OCI-M2 (cell line): ENCODE measurements around the gene MIR17HG.

Experiments used
- DNase-seq: peaks from one replicate; lab custom pipeline; 2025; ENCODE audit not compliant: unreplicated experiment; lab: John Stamatoyannopoulos, UW

MIR17HG gene

DNA sequence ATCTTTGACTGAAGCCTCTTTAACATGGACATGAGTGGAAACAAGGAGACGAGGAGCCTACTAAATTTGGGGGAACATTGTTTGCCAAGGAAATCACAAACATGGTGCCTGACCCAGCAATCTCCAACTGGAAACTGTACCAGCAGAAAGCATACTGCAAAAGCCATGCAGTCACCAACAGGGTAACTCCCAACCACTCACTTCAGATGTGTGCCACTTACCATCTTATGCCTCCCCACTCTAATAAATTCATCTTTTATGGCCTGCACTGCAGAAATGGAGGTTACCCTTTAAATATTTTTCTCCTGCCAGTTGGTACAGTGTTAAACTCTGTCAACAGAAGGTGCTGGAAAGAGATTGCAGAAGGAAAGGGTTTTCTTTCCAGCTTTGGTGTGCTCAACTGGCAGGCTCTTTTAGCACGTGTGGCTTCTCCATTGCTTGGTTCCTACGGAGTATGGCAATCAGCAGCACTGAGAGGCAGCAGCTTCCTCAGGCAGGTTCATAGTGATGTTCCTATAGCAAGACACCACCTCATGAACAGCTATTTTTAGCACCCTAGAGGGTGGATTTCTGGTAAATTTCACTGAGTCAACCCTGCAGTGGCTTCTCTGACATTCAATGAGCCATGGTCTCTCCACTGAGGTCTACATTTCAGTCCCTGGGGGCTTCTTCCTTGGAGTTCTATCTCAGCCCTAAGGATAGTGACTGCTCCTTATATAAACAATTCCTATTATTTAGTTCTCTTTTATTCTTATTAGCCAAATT lies 21.4 kb downstream of the MIR17HG start:
- no peak for DNase-seq

DNA sequence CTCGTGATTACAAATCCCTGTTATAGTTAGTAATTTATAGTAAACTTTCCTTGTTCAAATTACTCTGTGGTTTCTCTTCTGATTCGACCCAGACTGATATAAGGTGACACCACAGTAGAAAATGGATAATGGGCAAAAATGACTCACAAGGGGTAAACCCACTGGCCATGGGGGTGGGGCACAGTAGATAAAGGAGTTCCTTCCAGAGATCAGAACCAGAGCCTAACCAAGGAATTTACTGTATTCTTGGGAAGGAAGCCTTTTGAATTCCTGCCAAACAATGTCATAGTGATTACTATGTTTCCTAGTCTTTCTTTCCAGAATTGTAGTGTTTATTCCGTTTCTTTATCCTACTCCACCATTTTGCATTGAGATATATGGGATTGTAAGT lies 21.9 kb downstream of the MIR17HG start:
- DNase-seq = no peak

DNA sequence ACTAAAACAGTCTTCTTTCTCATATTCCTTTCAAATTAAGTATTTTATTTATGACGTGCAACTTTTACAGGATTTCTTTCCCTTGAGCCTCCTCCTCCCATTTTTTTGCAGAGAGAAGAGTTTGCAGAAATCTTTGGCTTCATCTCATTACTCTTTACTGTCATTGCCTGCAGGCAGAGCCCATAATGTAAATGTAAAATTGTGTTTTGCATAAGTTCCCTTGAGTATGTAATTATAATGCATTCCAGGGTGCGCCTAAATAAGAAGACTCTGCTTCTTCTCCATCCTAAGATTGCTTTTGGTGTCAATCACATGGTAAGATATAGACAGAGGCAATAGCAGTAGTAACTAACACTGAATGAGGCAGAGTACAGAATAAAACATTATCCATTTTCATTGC lies 23.0 kb downstream of the MIR17HG start:
- DNase-seq = no peak

DNA sequence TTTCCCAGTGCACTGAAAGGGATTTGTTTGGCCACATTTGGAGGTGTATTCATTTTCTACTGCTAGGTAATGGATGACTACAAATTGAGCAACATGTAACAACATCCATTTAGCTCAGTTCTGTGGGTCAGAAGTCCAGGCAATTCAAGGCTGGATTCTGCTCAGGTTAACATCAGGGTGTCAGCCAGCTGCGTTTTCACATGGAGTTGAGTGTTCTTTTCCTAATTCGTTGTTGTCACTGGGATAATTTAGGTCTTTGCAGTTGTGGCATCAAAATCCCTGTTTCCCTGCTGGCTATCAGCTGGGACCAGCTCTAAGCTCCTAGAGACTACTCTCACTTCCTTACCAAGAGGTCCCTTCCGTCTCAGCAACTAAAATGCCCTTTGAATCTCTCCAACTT lies 25.4 kb downstream of the MIR17HG start:
- DNase-seq = no peak

DNA sequence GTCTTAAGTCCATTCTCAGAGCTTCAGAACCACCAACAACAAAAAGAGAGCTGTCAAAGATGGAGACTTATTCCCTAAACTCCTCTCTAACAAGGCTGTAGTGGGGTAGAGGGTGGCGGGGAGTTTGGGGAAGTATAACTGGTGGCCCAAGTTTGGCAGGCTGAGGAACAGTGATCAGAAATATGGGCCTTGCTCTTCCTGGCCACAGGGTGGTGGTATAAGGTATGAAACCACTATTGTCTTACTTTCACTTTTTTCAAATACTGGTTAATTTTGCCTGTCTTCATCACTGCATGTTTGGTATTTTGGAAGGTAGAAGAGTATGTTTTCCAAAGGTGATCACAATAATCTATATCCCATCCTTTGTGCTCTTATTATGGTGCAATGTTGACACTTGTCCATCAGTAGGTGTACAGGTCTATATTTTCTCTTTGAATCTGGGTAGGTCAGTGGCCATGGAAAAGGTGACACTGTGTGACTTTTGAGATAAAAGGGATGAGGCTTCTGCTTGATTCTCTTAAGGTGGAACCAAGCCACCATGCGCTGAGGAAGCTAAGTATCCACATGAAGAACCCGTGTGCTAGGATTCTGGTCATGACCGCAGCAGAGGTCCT lies 27.7 kb downstream of the MIR17HG start:
- DNase-seq = no peak

DNA sequence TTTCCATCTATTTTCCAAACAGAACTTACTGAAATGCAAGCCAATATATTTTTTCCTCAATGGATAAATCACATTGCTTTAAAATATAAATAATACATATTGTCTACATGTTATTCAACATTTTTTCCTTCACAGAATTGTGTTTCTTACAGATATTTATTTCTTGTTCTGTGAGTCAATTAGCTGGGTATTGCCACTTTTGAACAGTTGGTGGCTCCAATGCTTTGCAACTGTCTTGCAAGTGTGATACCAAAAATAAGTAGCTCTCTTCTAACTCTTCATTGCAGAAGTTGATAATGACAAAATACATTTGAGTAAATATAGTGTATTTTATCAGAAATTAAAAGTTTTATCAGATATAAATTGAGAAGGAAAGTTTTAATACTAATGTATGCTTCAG lies 33.9 kb downstream of the MIR17HG start:
- DNase-seq = no peak

DNA sequence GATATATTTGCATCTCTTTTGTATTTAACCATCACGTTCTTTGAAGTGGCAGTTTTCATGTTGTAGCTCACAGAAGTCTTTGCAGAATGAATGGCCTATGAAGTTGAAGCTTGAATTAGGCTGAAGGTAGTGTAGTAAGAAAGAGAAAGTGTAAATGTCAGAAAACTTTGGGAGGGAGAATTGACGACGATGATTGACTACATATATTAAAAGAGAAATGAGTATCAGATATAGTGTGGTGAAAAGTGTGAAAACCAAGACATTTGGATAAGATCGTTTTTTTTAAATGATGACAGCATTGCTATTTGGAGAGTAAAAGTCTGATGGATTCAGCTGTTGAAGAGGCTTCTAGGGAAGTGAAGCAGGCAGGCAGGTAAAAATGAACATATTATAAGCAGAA lies 36.3 kb downstream of the MIR17HG start:
- no peak for DNase-seq

DNA sequence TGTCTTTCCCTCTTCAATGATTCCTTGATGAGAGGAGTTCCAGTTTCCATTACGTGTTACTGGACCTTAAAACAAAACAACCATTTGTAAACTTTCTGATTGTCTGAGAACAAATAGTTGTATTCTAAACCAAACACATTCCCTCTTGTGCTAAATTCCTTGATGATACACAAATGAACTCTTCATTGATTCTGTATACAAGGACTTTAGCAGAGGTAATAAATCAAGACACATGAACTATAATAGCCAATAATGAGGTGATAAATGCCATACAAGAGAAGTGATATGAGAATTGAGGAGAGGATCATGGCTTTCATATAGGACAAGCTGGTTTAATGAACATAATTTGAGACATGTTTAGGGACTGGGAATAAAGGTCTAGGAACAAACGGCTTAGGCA lies 37.4 kb downstream of the MIR17HG start:
- no peak for DNase-seq

DNA sequence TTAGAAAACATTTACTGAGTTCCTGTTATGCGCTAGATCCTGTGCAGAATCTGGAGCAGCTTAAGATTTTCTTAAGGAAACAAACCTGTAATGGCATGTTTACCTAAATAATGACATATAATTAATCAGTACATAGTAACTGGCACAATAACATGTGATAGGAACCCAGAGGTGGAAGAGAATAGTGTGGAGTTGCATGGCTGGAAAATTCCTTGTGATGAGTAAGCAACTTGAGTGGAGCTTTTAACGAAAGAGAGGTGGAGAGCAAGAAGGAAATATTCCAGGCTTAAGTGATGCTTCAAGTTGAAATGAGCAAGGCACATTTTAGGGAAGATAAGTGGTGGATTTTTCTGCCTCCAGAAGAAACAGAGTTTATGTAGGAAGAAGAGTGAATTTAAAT lies 41.7 kb downstream of the MIR17HG start:
- DNase-seq = no peak

DNA sequence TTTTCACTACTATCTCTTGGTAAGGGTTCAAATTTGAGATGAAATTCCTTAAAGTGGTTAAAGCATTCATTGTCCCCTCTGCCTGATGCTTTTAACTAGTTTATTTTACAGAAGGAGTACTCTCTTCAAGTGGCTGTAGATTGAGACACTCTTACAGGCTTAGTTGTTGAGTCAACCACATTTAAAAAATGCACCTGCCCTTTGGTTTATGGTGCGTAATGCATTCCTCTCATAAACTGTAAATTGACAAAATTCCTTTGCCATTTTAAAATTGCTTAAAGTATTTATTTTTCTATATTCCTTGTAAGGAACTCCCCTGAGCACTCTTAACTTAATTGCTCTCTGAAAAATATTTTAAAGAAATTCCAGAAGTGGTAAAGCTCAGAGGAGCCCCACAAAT lies 50.1 kb downstream of the MIR17HG start:
- DNase-seq = no peak

DNA sequence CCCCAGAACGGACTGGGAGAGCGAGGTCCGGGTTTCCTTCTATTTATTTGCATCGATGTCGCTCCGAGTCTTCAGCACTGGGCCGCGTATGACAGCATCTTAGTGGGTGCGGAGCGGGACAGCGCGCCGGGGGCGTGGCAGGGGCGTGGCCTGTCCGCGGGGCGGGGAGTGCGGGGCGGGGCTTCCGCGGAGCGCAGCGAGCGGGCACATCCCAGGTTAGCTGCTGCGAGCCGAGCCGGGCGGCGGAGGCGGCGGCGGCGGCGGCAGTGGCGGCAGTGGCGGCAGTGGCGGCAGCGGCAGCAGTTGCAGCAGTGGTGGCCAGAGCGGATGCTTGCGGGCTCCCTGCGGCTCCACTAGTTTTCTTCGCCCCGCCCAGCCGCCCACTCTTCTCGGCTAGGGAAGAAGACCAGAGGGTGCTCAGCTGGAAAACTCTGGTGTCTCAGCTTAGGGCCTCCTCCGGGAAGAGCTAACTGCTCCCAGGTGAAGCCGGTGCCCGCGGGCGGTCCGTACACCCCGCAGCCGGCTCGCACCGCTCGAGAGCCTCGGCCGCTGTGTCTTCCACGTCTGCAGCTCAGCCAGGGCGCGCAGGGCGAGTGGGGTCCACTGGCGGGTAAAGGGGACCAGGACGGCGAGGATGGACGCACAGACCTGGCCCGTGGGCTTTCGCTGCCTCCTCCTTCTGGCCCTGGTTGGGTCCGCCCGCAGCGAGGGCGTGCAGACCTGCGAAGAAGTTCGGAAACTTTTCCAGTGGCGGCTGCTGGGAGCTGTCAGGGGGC lies 51.1 kb downstream of the MIR17HG start, which contains the start of gene GPC5:
GPC5 (plus strand) TSS at position 209 of the 776 bp plus-strand sequence.
- no peak for DNase-seq

DNA sequence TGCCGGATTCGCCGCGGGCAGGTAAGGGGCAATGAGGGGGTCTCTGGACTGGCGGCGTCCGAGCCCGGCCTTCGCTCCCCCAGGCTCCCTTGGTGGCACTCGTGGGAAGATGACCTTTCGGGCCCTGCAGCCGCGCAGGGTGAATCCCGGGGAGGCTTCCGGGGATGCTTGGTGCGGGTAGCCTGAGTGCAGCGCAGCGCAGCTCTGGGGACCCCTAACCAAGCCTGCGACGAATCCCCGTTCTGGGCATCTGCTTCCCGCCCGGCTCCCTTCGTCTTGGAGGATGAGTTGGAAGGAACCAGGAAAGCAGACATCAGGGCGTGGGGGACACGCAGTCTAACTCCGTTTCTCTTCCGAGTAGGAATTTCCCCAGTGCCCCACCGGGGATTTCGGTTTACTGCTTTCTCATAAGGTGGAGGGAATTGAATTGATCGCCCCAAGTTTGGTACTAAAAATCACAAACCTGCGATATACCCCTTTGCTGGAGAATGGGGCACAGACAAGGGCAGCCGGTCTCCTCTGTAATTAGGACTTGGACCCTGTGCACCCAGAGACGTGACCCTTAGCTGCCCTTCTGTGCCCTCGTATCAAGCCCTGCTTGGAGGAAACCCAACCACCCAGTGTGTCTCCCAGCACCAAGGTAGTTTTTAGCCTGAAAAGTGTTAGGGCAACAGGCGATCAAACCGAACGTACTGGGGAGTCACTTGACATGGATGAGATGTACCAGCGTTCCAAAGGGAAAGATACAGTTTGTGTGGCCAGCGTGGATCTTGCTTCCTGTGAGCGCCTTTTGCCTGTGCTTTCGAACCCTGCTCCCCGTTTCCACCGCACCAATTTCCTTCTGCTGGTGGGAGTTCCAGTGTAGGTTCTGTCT lies 51.9 kb downstream of the MIR17HG start:
- DNase-seq = no peak

DNA sequence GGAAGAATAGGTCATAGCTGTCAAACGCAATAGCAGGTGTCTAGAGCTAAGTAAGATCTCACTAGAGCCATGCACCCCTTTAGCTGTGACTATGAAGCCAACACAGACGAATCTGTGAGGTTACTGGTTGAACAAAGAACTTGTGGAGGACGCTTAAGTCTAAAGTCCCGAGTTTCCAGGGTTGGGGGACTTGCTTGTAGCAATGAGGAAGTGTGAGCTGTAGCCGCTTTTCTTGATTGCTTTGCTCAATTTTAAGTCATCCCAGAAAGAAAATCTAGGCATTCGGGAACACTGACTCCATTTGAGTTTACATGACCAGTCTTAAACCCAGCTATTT lies 52.5 kb downstream of the MIR17HG start:
- DNase-seq = no peak

DNA sequence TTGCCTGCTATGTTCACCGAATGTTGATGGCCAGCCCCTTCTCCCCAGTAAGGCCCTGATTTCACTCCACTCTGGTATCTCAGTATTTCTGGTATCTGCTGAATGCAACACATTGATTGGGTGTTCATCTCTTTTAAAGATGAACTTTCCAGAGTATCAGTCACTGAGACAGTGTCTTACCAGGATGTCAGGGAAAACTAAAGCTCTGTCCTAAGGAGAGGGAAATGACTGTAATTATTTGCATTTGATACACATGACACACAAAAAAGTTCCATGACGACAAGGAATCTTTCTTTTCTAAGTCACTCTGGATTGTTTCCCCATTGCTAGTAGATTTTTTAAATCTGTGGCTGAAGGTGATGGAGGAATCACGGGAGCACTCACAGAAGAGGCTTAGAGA lies 53.2 kb downstream of the MIR17HG start:
- DNase-seq = no peak

DNA sequence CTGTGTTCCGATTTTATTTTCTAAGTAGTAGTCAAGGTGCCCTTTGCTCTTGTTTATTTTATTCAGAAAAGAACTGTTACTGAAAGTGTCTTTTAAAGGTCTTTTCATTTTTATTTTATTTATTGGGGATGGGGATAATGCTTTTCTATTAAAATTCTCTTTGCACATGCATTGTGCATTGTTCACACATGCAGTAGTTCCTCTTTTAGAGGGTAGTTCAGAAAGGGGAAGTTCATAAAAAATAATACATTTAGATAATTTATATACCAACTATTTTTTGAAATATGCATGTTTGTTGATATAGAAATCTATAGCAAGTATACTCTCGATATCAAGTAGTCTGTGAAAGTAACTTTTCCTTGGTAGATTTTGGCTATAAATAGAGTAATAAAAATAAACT lies 54.4 kb downstream of the MIR17HG start:
- no peak for DNase-seq
